GM20431 (cell line): ENCODE results near the gene KLRD1.
"Not testable (repeated sequence)": the region's sequence is repeated elsewhere in the genome, so short reads cannot be mapped to it uniquely, and the experiment has no call there.

Experiments used
- in situ Hi-C: fragments of 300-500 bp; cut with MseI, MboI; formaldehyde crosslinking; loops from one replicate; pipeline ENCODE4 v1.15.0; 2020; ENCODE audit warnings: low sequenced_read_pairs; ENCODE audit not compliant: unreplicated experiment

KLRD1 gene

GRCh38 chr12:10365696-10366405, 58.2 kb downstream of the KLRD1 start:
- in situ Hi-C loops, result no loop called here

- in situ Hi-C loops, result no loop called here
These were observed 59.2 kb downstream of the KLRD1 start for GRCh38 chr12:10366875-10367274.

- in situ Hi-C loops, result not testable (repeated sequence)
These were observed 60.0 kb downstream of the KLRD1 start for GRCh38 chr12:10367714-10368113.

- in situ Hi-C loops, result no loop called here
These were observed 60.8 kb downstream of the KLRD1 start for GRCh38 chr12:10368206-10369171.

GRCh38 chr12:10369557-10370415, 62.1 kb downstream of the KLRD1 start:
- in situ Hi-C loops, result no loop called here

- in situ Hi-C loops, result not testable (repeated sequence)
These were observed 64.3 kb downstream of the KLRD1 start for GRCh38 chr12:10371893-10372535.

GRCh38 chr12:10372559-10372958, 64.9 kb downstream of the KLRD1 start:
- in situ Hi-C loops, result no loop called here

GRCh38 chr12:10374624-10375018, 67.0 kb downstream of the KLRD1 start:
- in situ Hi-C loops, result no loop called here

- in situ Hi-C loops, result not testable (repeated sequence)
These were observed 71.1 kb downstream of the KLRD1 start for GRCh38 chr12:10378737-10379136.
